Sigmoid colon (tissue), 7 donors: ENCODE results near the gene SYT8. TPM values are rescaled to one million over a fixed set of nuclear protein-coding genes. Genes with fewer than 3 reads are reported as not detected.

Source experiments
- DNase-seq: peaks from one replicate; pipeline ENCODE4 v3.0.0-alpha.2; 2019
- H3K27ac ChIP-seq, 4 donors: fragments of 200-600 bp; sonication (generic); one replicate each; pipeline ENCODE4 v1.5.1; 2016 to 2019; ENCODE audit warnings: mild to moderate bottlenecking in 1 of 4
- H3K27me3 ChIP-seq, 3 donors: fragments of 200-600 bp; sonication (generic); one replicate each; pipeline ENCODE4 v1.5.1; 2019; ENCODE audit warnings: mild to moderate bottlenecking in 1 of 3
- H3K36me3 ChIP-seq, 4 donors: fragments of 200-600 bp; sonication (generic); one replicate each; pipeline ENCODE4 v1.5.1; 2016 to 2019
- H3K4me1 ChIP-seq, 4 donors: fragments of 200-600 bp; sonication (generic); one replicate each; pipeline ENCODE4 v1.5.1; 2017 to 2019
- H3K4me3 ChIP-seq, 4 donors: fragments of 200-600 bp; sonication (generic); one replicate each; pipeline ENCODE4 v1.5.1; 2017 to 2019; ENCODE audit warnings: mild to moderate bottlenecking in 2 of 4, moderate library complexity in 1 of 4
- H3K9me3 ChIP-seq, 4 donors: fragments of 200-600 bp in 3 of 4; sonication (generic) in 3 of 4; one replicate each; pipeline versions ENCODE4 v1.5.1 to v1.6.1; 2013 to 2019
- EP300 ChIP-seq, 4 donors: sonication (generic); formaldehyde crosslinking; IDR thresholded peaks; one replicate each; pipeline ENCODE4 v1.6.1; 2017; ENCODE audit warnings: antibody characterized with exemption in 4 of 4
- POLR2A ChIP-seq, 2 donors: fragments of 450-650 bp; IDR thresholded peaks; one replicate each; pipeline ENCODE4 v1.6.1; 2016; ENCODE audit warnings: antibody characterized with exemption in 2 of 2, mild to moderate bottlenecking in 2 of 2, moderate library complexity in 2 of 2
- POLR2AphosphoS5 ChIP-seq, 4 donors: sonication (generic); formaldehyde crosslinking; IDR thresholded peaks; one replicate each; pipeline ENCODE4 v1.6.1; 2017; ENCODE audit warnings: antibody characterized with exemption in 4 of 4
- WGBS, 2 donors: extraction: QIAGEN DNeasy Blood & Tissue Kit; methylation state at CpG; one replicate each; pipeline ENCODE4 v1.1.7; 2013; 5-methylcytosine and 5-hydroxymethylcytosine counted together
- intact Hi-C: fragments of 100-400 bp; cut with DNase I; formaldehyde crosslinking; loops from one replicate; pipeline ENCODE4 v1.15.1; 2023
- polyA plus RNA-seq, 3 donors: library from polyadenylated mRNA; stranded (reverse); fragments of 200-250 nt; gene quantifications; one replicate each; pipeline ENCODE4 v1.2.3, GENCODE V29; 2013
- total RNA-seq, 4 donors: library from RNA; depleted of rRNA; stranded (reverse); fragments of >200 nt; gene quantifications; one replicate each; pipeline ENCODE4 v1.1.0, GENCODE V29; 2016
- TF ChIP-seq, protein P1 (sequence below), 4 experiments: fragments of 450-650 bp in 3 of 4; fragments of 200-600 bp in 1 of 4; IDR thresholded peaks; one replicate each; pipeline ENCODE4 v1.5.1; 2016 to 2019; ENCODE audit warnings: antibody characterized with exemption in 4 of 4, mild to moderate bottlenecking in 3 of 4, moderate library complexity in 2 of 4
- donor health status: healthy with polysubstance abuse.
- donor health status: Bipolar disorder and iron deficiency.
- donor health status: healthy.

SYT8 gene
- total and polyA plus RNA-seq, 7 donors: 1.8 to 5.4 TPM; not detected in 5

DNA sequence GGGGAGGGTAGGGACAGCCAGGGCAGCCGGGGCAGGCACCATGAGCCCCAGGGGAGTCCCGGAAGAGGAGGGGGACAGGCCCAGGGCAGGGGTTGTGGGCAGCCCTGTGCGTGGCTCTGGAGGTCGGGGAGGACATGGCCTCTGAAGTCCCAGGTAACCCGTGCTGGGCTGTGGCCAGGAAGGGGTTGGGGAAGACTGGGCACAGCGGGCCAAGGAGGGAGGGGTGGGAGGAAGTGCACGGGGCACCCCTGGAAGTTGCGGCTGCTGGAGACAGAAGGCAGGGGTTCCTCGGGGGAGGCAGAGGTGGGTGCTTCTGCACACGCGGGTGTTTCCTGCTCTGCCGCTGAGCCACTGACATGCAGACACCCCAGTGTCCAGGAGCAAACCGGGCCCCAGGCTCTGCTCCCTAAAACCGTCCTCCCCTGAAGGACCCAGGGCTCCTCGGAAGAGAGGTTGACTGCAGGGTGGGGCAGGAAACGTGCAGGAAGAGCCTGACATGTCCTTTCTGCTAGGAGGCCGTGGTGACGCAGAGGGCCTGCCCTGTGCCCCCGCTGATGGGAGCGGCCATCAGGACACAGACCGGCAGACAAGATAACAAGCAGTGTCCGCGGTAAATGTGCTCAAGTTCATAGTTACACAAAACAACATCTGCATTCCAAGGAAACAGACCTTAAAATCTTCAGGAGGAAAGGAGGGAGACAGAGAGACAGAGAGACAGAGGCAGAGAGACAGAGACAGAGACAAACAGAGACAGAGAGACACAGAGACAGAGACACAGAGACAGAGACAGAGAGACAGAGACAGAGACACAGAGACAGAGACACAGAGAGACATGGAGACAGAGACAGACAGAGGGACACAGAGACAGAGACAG lies 9.7 kb downstream of the SYT8 start:
- H3K9me3 ChIP-seq: no peaks in the 10 kb centered on the region
- H3K27me3 ChIP-seq: no peaks in the 10 kb centered on the region
- no peaks in the 10 kb centered on the region for H3K36me3 ChIP-seq
- 23% methylated on average over 23 of the region's 23 CpGs for WGBS, 2 donors
- no peak overlapping the region for H3K4me3 ChIP-seq
- H3K27ac ChIP-seq: peak overlapping the region in 1 of 4 donors; percentile 22
- intact Hi-C loops: no loop called here
- TF ChIP-seq EP300 (IDR thresholded peaks at IDR 0.05) (no peak), POLR2A (IDR thresholded peaks at IDR 0.05) (no peak), POLR2AphosphoS5 (IDR thresholded peaks at IDR 0.05) (no peak)
- TF ChIP-seq, protein P1, sequence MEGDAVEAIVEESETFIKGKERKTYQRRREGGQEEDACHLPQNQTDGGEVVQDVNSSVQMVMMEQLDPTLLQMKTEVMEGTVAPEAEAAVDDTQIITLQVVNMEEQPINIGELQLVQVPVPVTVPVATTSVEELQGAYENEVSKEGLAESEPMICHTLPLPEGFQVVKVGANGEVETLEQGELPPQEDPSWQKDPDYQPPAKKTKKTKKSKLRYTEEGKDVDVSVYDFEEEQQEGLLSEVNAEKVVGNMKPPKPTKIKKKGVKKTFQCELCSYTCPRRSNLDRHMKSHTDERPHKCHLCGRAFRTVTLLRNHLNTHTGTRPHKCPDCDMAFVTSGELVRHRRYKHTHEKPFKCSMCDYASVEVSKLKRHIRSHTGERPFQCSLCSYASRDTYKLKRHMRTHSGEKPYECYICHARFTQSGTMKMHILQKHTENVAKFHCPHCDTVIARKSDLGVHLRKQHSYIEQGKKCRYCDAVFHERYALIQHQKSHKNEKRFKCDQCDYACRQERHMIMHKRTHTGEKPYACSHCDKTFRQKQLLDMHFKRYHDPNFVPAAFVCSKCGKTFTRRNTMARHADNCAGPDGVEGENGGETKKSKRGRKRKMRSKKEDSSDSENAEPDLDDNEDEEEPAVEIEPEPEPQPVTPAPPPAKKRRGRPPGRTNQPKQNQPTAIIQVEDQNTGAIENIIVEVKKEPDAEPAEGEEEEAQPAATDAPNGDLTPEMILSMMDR (IDR thresholded peaks at IDR 0.05): no peak
- no peak for DNase-seq
- no peaks in the 10 kb centered on the region for H3K4me1 ChIP-seq

DNA sequence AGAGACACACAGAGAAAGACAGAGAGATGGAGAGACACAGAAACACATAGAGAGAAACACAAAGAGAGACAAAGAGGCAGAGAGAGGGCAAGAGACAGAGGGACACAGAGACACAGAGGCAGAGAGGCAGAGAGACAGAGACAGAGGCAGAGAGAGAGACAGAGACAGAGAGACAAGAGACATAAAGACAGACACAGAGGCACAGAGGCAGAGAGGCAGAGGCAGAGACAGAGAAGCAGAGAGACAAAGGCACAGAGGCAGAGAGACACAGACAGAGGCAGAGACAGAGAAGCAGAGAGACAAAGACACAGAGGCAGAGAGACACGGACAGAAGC lies 10.3 kb downstream of the SYT8 start:
- Histone ChIP-seq H3K36me3 (no peaks in the 10 kb centered on the region), H3K4me1 (no peaks in the 10 kb centered on the region), H3K9me3 (no peaks in the 10 kb centered on the region), H3K27ac (no peak overlapping the region), H3K4me3 (no peak overlapping the region), H3K27me3 (no peaks in the 10 kb centered on the region)
- DNase-seq: no peak
- WGBS, 2 donors: 59 to 72% methylated on average over 1 of the region's 1 CpG
- no peak for TF ChIP-seq POLR2A (IDR thresholded peaks at IDR 0.05)
- no peak for TF ChIP-seq EP300 (IDR thresholded peaks at IDR 0.05)
- TF ChIP-seq, protein P1 (IDR thresholded peaks at IDR 0.05): no peak
- intact Hi-C loops: no loop called here

DNA sequence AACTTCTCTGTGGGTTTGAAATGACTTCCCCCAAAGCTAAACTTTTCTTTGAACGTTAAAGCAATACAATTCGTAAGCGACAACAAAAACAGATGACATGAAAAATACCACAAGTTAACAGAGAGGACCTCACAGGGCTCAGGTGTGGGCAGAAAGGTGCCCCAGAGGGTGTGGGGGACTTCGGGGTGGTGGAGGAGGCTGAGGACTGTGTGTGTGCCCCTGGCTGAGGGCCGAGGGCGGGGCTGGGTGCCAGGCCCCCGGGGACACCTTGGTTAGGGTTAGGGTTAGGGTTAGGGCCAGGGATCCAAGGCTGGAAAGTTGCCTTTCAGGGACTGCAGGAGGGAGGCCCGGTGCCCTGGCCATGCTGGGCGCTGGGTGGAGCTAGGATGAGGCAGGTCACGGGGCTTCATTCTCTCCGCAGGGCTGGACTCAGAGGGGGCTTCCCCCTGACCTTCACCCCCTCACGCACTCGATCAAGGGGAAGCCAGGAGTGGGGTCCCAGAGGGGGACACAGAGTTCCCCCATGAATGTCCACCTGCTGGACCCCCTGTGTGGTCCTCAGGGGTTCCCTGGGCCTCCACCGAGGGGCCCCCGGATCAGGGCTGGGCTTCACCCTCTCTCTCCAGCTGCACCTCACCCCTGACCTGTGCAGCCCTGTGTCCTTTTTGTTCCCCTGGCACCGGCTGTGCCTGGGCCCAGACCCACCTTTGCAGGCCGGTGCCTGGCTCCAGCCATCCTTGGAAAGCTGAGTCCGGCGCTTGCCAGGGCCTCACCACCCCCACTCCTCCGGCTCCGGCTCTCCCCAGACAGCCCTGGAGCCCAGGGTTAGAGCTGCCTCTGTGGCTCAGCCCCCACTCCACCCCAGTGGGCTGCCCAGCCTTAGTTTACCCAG lies 11.0 kb downstream of the SYT8 start:
- TF ChIP-seq POLR2AphosphoS5 (IDR thresholded peaks at IDR 0.05) (no peak), POLR2A (IDR thresholded peaks at IDR 0.05) (no peak), EP300 (IDR thresholded peaks at IDR 0.05) (no peak)
- TF ChIP-seq, protein P1 (IDR thresholded peaks at IDR 0.05): no peak
- no peaks in the 10 kb centered on the region for H3K9me3 ChIP-seq
- H3K27ac ChIP-seq: no peak overlapping the region
- intact Hi-C loops: no loop called here
- H3K36me3 ChIP-seq: no peaks in the 10 kb centered on the region
- no peaks in the 10 kb centered on the region for H3K4me1 ChIP-seq
- 68 to 76% methylated on average over 21 of the region's 21 CpGs for WGBS, 2 donors
- DNase-seq: no peak
- no peak overlapping the region for H3K4me3 ChIP-seq
- no peaks in the 10 kb centered on the region for H3K27me3 ChIP-seq

DNA sequence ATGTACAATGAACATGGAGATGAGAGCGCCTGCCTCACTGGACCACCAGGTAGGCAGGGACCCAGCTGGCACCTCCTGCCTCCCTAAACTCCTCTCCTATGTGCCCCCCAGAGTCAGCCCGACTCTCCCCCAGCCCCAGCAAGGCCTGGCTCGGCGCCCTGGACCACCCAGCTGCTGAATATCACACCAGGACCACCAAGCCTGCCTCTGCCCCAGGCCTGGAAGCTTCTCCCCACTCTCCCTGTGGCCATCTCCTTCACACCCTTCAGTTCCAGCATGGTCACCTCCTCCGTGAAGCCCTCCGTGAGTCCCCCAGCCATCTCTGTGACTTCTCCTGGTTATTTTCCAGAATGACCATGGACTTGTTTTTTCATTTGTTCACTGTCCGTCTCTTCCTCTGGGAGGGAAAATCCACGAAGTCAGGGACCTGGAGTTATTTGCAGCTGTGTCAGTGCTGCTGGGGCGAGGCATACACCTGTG lies 11.7 kb downstream of the SYT8 start:
- intact Hi-C loops: no loop called here

More for the DNA sequence above, 11.7 kb downstream of the SYT8 start:
- TF ChIP-seq POLR2A (IDR thresholded peaks at IDR 0.05) (no peak), POLR2AphosphoS5 (IDR thresholded peaks at IDR 0.05) (no peak), EP300 (IDR thresholded peaks at IDR 0.05) (no peak)
- TF ChIP-seq, protein P1 (IDR thresholded peaks at IDR 0.05): no peak
- Histone ChIP-seq H3K4me1 (no peaks in the 10 kb centered on the region), H3K36me3 (no peaks in the 10 kb centered on the region), H3K27ac (no peak overlapping the region), H3K4me3 (no peak overlapping the region), H3K27me3 (no peaks in the 10 kb centered on the region), H3K9me3 (no peaks in the 10 kb centered on the region)
- 79 to 89% methylated on average over 9 of the region's 9 CpGs for WGBS, 2 donors
- DNase-seq: no peak
